ENCODE data around the gene SNX9. TPM values are rescaled to one million over a fixed set of nuclear protein-coding genes. Genes with fewer than 3 reads are reported as not detected.

SNX9 gene
- polyA plus RNA-seq, 2 of the 4 experiments (the other 2 are of a cell fraction) = 13.9 to 29.8 TPM

DNA sequence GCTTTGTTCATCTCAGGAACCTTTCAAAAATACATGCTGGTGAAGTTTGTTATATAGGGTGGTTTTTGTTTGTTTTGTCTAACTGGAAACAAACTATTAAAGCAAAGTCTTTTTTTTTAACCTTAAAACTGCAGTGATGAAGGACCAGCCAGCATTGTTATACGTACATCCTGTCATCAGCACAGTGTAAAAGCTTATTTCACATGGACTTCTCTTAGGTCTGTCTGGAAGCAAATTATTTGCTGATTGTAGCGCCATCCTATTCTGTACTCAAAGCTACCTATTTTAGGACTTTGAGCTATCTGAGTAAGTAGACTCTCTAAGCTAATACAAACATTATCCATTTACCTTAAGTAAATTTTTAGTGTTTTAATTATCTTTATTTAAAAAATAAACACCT lies 61.7 kb downstream of the SNX9 start (continued):
- no peak for TF ChIP-seq GATA3 (IDR thresholded peaks at IDR 0.05; ENCODE audit: borderline replicate concordance)
- TF ChIP-seq, protein P1, sequence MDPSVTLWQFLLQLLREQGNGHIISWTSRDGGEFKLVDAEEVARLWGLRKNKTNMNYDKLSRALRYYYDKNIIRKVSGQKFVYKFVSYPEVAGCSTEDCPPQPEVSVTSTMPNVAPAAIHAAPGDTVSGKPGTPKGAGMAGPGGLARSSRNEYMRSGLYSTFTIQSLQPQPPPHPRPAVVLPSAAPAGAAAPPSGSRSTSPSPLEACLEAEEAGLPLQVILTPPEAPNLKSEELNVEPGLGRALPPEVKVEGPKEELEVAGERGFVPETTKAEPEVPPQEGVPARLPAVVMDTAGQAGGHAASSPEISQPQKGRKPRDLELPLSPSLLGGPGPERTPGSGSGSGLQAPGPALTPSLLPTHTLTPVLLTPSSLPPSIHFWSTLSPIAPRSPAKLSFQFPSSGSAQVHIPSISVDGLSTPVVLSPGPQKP (IDR thresholded peaks at IDR 0.05; ENCODE audit: low read depth, low read length) = no peak
- no peak for TF ChIP-seq JUNB (IDR thresholded peaks at IDR 0.05)

DNA sequence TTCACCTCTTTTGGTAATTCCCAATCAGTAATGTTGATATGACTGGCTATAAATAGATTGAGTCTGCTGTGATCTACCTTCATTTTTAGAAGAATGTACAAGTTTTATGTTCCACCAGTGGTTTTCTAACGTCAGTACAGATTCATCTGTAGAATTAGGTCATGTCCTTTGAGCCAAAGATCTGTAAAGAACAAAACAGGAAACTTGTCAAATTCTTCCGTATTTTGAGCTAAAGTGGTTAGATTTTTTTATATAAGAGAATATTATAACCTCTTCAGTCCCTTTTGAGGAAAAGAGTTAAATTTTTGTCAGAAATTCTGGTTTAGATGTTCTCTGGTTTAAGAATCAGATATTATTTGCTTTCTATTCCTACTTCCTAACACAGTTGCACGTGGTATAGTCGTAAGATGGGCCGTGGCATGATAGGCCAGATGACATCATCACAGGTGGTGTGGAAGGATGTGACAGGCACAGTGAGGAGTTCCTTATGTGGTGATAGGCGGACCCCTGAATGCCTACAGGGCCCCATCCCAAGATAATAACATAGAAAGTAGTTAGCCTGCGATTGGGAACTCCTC lies 62.3 kb downstream of the SNX9 start:
- 88% methylated on average over 7 of the region's 7 CpGs for WGBS (ENCODE audit: missing lambda C conversion rate)
- TF ChIP-seq RCOR1 (IDR thresholded peaks at IDR 0.05; ENCODE audit: low read depth, low read length) (no peak), ESRRA (IDR thresholded peaks at IDR 0.05; ENCODE audit: borderline replicate concordance, low read length) (no peak), EHF (CRISPR knock-in tag; IDR thresholded peaks at IDR 0.05) (no peak), NPAS2 (CRISPR knock-in tag; IDR thresholded peaks at IDR 0.05; ENCODE audit: borderline replicate concordance) (no peak), JUN (IDR thresholded peaks at IDR 0.05) (no peak), PHF8 (IDR thresholded peaks at IDR 0.05; ENCODE audit: borderline replicate concordance, low read depth) (no peak), CBX2 (IDR thresholded peaks at IDR 0.05; ENCODE audit: borderline replicate concordance, low read depth) (no peak), RNF2 (IDR thresholded peaks at IDR 0.05; ENCODE audit: borderline replicate concordance, low read depth) (no peak), FOSL2 (IDR thresholded peaks at IDR 0.05) (no peak), FOSL2 (CRISPR knock-in tag; IDR thresholded peaks at IDR 0.05) (no peak), CHD4 (IDR thresholded peaks at IDR 0.05; ENCODE audit: borderline replicate concordance) (no peak), POLR2A (IDR thresholded peaks at IDR 0.05; ENCODE audit: low read length) (no peak), SREBF2 (IDR thresholded peaks at IDR 0.05) (no peak)
- TF ChIP-seq, protein P2, sequence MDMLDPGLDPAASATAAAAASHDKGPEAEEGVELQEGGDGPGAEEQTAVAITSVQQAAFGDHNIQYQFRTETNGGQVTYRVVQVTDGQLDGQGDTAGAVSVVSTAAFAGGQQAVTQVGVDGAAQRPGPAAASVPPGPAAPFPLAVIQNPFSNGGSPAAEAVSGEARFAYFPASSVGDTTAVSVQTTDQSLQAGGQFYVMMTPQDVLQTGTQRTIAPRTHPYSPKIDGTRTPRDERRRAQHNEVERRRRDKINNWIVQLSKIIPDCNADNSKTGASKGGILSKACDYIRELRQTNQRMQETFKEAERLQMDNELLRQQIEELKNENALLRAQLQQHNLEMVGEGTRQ (IDR thresholded peaks at IDR 0.05) = no peak
- TF ChIP-seq, protein P3, sequence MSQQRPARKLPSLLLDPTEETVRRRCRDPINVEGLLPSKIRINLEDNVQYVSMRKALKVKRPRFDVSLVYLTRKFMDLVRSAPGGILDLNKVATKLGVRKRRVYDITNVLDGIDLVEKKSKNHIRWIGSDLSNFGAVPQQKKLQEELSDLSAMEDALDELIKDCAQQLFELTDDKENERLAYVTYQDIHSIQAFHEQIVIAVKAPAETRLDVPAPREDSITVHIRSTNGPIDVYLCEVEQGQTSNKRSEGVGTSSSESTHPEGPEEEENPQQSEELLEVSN (IDR thresholded peaks at IDR 0.05; ENCODE audit: borderline replicate concordance, low read depth) = no peak
- no peaks in the 10 kb centered on the region for H3K4me1 ChIP-seq
- H3K27ac ChIP-seq = no peak overlapping the region
- POLR2A ChIA-PET = no interaction called here
- ATAC-seq (no peak), FAIRE-seq (no peak), DNase-seq (ENCODE audit: low read depth in 1 of 2, low spot score in 1 of 2) (no peak)
- H3K4me3 ChIP-seq = no peak overlapping the region
- CTCF ChIA-PET = interaction anchor here (2.8 kb wide), 1 partner anchor 12 kb away, joined by 9 read pairs; no protein-coding TSS in a partner anchor
- no peaks in the 10 kb centered on the region for H3K9me3 ChIP-seq
- no peak overlapping the region for H3K4me2 ChIP-seq

DNA sequence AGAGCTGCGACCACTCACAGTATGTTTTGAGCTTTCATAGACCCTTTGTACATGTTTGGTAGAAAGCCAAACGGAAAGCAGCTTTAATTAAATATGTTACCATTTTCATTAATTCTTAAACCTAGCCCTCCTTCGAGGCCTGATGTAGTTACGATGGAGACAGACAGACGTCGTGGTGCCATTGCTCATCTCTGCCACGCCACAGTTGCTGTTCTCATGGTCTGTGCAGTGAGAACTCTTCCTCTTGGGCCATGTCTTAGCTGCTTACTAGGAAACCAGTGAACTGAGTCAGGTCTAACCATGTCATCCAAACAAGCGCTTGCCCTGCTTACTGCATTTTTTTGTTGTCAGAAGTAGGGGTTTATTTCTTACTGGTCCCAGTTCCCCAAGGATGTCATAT lies 62.8 kb downstream of the SNX9 start:
- Histone ChIP-seq H3K4me3 (no peak overlapping the region), H3K27ac (no peak overlapping the region), H3K4me1 (no peaks in the 10 kb centered on the region), H3K4me2 (no peak overlapping the region), H3K9me3 (no peaks in the 10 kb centered on the region)
- FAIRE-seq (no peak), ATAC-seq (no peak), DNase-seq (ENCODE audit: low read depth in 1 of 2, low spot score in 1 of 2) (no peak)
- WGBS (ENCODE audit: missing lambda C conversion rate) = 92% methylated on average over 8 of the region's 8 CpGs
- ChIA-PET POLR2A (no interaction called here), CTCF (interaction anchor here (2.8 kb wide), 1 partner anchor 12 kb away, joined by 9 read pairs; no protein-coding TSS in a partner anchor)
- TF ChIP-seq EP300 (IDR thresholded peaks at IDR 0.05) (no peak), ESRRA (IDR thresholded peaks at IDR 0.05; ENCODE audit: borderline replicate concordance, low read length) (no peak), MAFK (IDR thresholded peaks at IDR 0.05; ENCODE audit: partially characterized antibody) (no peak), KDM5A (IDR thresholded peaks at IDR 0.05) (no peak), ZFP36 (IDR thresholded peaks at IDR 0.05; ENCODE audit: borderline replicate concordance, partially characterized antibody) (no peak), ZC3H11A (IDR thresholded peaks at IDR 0.05) (no peak)
- TF ChIP-seq, protein P4, sequence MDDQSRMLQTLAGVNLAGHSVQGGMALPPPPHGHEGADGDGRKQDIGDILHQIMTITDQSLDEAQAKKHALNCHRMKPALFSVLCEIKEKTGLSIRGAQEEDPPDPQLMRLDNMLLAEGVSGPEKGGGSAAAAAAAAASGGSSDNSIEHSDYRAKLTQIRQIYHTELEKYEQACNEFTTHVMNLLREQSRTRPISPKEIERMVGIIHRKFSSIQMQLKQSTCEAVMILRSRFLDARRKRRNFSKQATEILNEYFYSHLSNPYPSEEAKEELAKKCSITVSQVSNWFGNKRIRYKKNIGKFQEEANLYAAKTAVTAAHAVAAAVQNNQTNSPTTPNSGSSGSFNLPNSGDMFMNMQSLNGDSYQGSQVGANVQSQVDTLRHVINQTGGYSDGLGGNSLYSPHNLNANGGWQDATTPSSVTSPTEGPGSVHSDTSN (IDR thresholded peaks at IDR 0.05) = no peak
- TF ChIP-seq, protein P5, sequence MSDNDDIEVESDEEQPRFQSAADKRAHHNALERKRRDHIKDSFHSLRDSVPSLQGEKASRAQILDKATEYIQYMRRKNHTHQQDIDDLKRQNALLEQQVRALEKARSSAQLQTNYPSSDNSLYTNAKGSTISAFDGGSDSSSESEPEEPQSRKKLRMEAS (IDR thresholded peaks at IDR 0.05) = no peak
- TF ChIP-seq, protein P6, sequence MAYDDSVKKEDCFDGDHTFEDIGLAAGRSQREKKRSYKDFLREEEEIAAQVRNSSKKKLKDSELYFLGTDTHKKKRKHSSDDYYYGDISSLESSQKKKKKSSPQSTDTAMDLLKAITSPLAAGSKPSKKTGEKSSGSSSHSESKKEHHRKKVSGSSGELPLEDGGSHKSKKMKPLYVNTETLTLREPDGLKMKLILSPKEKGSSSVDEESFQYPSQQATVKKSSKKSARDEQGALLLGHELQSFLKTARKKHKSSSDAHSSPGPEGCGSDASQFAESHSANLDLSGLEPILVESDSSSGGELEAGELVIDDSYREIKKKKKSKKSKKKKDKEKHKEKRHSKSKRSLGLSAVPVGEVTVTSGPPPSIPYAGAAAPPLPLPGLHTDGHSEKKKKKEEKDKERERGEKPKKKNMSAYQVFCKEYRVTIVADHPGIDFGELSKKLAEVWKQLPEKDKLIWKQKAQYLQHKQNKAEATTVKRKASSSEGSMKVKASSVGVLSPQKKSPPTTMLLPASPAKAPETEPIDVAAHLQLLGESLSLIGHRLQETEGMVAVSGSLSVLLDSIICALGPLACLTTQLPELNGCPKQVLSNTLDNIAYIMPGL (CRISPR knock-in tag; IDR thresholded peaks at IDR 0.05; ENCODE audit: borderline replicate concordance) = no peak
- TF ChIP-seq, protein P7, sequence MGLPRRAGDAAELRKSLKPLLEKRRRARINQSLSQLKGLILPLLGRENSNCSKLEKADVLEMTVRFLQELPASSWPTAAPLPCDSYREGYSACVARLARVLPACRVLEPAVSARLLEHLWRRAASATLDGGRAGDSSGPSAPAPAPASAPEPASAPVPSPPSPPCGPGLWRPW (IDR thresholded peaks at IDR 0.05) = no peak
- TF ChIP-seq, protein P8, sequence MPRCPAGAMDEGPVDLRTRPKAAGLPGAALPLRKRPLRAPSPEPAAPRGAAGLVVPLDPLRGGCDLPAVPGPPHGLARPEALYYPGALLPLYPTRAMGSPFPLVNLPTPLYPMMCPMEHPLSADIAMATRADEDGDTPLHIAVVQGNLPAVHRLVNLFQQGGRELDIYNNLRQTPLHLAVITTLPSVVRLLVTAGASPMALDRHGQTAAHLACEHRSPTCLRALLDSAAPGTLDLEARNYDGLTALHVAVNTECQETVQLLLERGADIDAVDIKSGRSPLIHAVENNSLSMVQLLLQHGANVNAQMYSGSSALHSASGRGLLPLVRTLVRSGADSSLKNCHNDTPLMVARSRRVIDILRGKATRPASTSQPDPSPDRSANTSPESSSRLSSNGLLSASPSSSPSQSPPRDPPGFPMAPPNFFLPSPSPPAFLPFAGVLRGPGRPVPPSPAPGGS (IDR thresholded peaks at IDR 0.05) = no peak
- TF ChIP-seq, protein P1 (IDR thresholded peaks at IDR 0.05; ENCODE audit: low read depth, low read length) = no peak

Data from A549 (cell line).